DMS79 treated with DMSO at 0.1 percent for 48 hours (cell line): ENCODE data around the gene BEND2.

Experiments
- DNase-seq: peaks from one replicate; lab custom pipeline; 2025; lab: John Stamatoyannopoulos, UW

BEND2 gene

GRCh38 chrX:18136816-18137215, 83.9 kb downstream of the BEND2 start:
- no peak for DNase-seq

- DNase-seq, result no peak
Observed at GRCh38 chrX:18133605-18134004, 87.1 kb downstream of the BEND2 start.

- no peak for DNase-seq
Observed at GRCh38 chrX:18129690-18130089, 91.0 kb downstream of the BEND2 start.

GRCh38 chrX:18126971-18127370, 93.7 kb downstream of the BEND2 start:
- DNase-seq, result no peak

GRCh38 chrX:18119856-18120255, 100.8 kb downstream of the BEND2 start:
- no peak for DNase-seq
